OCI-LY7 (cell line): ENCODE measurements around the gene ELOVL7. TPM values are rescaled to one million over a fixed set of nuclear protein-coding genes. Genes with fewer than 3 reads are reported as not detected.

Experiments used
- BruUV-seq: library from RNA; stranded (reverse); fragments of 400-500 nt; replicated peaks from 2 replicates; lab custom pipeline; 2021; lab: Mats Ljungman, UMichigan
- CTCF ChIA-PET: fragments of 300-600 bp; sonication (Branson Sonifier 250); formaldehyde crosslinking; loops from one replicate; lab custom pipeline; 2022; ENCODE audit warnings: antibody characterized with exemption; ENCODE audit not compliant: unreplicated experiment; lab: Charles Lee
- POLR2A ChIA-PET: fragments of 300-600 bp; sonication (Branson Sonifier 250); formaldehyde crosslinking; loops from one replicate; lab custom pipeline; 2022; ENCODE audit warnings: antibody characterized with exemption; lab: Charles Lee
- DNase-seq: peaks from one replicate; pipeline ENCODE4 v3.0.0-alpha.2; 2015; ENCODE audit warnings: low spot score
- H2AFZ ChIP-seq: fragments of 200-600 bp; sonication (generic), shearing (Covaris generic); 2 replicates; pipeline ENCODE4 v1.6.1; 2014; ENCODE audit warnings: mild to moderate bottlenecking, antibody characterized with exemption, low read length, moderate library complexity
- H3K27ac ChIP-seq: fragments of 200-600 bp; sonication (generic); 2 replicates; pipeline ENCODE4 v1.5.1; 2014; ENCODE audit warnings: mixed run types, low read depth, mild to moderate bottlenecking, moderate library complexity, low read length, inconsistent platforms; ENCODE audit not compliant: poor library complexity, severe bottlenecking
- H3K36me3 ChIP-seq: fragments of 200-600 bp; sonication (generic); 2 replicates; pipeline ENCODE4 v1.6.1; 2014; ENCODE audit warnings: mild to moderate bottlenecking, antibody characterized with exemption, low read length, moderate library complexity, mixed read lengths; ENCODE audit not compliant: insufficient read depth
- H3K4me1 ChIP-seq: fragments of 200-600 bp; sonication (generic); 2 replicates; pipeline ENCODE4 v1.5.1; 2014; ENCODE audit warnings: mild to moderate bottlenecking, low read length; ENCODE audit not compliant: insufficient read depth, poor library complexity, severe bottlenecking
- H3K4me2 ChIP-seq: fragments of 200-600 bp; sonication (generic); 2 replicates; pipeline ENCODE4 v1.6.1; 2014; ENCODE audit warnings: mild to moderate bottlenecking, low read length
- H3K4me3 ChIP-seq: fragments of 200-600 bp; sonication (generic); 2 replicates; pipeline ENCODE4 v1.5.1; 2014; ENCODE audit warnings: mild to moderate bottlenecking, low read depth, low read length; ENCODE audit not compliant: poor library complexity, severe bottlenecking
- H3K79me2 ChIP-seq: fragments of 200-600 bp; sonication (generic); 2 replicates; pipeline ENCODE4 v1.6.1; 2016; ENCODE audit warnings: low read depth, mild to moderate bottlenecking, low read length, moderate library complexity, mixed read lengths; ENCODE audit not compliant: insufficient read depth
- H3K9me2 ChIP-seq: fragments of 200-600 bp; sonication (generic); 2 replicates; pipeline ENCODE4 v1.6.1; 2016; ENCODE audit warnings: mild to moderate bottlenecking, low read length, mixed read lengths; ENCODE audit not compliant: insufficient read depth
- H3K9me3 ChIP-seq: fragments of 200-600 bp; sonication (generic); 2 replicates; pipeline ENCODE4 v1.6.1; 2014; ENCODE audit warnings: mild to moderate bottlenecking, mixed run types, low read length, mixed read lengths
- H4K20me1 ChIP-seq: fragments of 200-600 bp; sonication (generic); 2 replicates; pipeline ENCODE4 v1.6.1; 2014; ENCODE audit warnings: mild to moderate bottlenecking, antibody characterized with exemption, low read length, moderate library complexity, mixed read lengths; ENCODE audit not compliant: insufficient read depth
- EZH2phosphoT487 ChIP-seq: fragments of 200-600 bp; sonication (generic); IDR thresholded peaks from 2 replicates; pipeline ENCODE4 v1.6.1; 2018; ENCODE audit warnings: low read depth, borderline replicate concordance, mild to moderate bottlenecking, mixed run types, antibody characterized with exemption, low read length, moderate library complexity, mixed read lengths
- intact Hi-C: fragments of 100-400 bp; cut with micrococcal nuclease; formaldehyde crosslinking; loops from one replicate; pipeline ENCODE4 v1.10.0; 2022; ENCODE audit not compliant: unreplicated experiment
- total RNA-seq, 2 experiments: library from RNA; depleted of rRNA in 1 of 2; stranded (reverse); fragments of >200 nt in 1 of 2; shearing (Covaris generic) in 1 of 2; gene quantifications; 2 replicates each; pipeline ENCODE4 v1.2.3, GENCODE V29; 2014 to 2022
- TF ChIP-seq, protein P1 (sequence below): fragments of 200-600 bp; sonication (generic); conservative IDR thresholded peaks from 2 replicates; pipeline ENCODE4 v1.5.1; 2014; ENCODE audit warnings: mild to moderate bottlenecking, antibody characterized with exemption, low read length, moderate library complexity, mixed read lengths

The ELOVL7 gene
- total RNA-seq, 2 experiments from 2014 or later: 0.03 TPM; not detected in 1

DNA sequence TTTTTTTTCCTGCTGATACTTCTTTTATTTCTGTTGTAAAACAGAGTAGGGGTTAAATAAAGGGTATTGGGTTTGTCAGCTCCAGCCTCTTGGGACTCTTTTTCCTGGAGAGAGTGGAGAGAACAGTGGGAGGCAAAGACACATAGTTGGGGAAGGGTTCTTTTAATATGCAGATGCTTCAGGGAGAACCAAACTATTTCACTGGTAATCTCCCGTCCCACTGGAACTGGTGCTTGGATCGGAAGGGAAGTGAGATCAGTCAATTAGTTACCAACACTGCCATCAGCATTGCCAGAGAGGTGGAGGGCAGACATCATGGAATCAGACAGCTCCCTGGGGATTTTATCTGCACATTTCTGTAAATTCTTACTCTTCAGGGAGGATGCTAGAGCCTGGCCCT, 47.6 kb upstream of the ELOVL7 start:
- POLR2A ChIA-PET: no interaction called here
- TF ChIP-seq EZH2phosphoT487: no peak
- TF ChIP-seq, protein P1, sequence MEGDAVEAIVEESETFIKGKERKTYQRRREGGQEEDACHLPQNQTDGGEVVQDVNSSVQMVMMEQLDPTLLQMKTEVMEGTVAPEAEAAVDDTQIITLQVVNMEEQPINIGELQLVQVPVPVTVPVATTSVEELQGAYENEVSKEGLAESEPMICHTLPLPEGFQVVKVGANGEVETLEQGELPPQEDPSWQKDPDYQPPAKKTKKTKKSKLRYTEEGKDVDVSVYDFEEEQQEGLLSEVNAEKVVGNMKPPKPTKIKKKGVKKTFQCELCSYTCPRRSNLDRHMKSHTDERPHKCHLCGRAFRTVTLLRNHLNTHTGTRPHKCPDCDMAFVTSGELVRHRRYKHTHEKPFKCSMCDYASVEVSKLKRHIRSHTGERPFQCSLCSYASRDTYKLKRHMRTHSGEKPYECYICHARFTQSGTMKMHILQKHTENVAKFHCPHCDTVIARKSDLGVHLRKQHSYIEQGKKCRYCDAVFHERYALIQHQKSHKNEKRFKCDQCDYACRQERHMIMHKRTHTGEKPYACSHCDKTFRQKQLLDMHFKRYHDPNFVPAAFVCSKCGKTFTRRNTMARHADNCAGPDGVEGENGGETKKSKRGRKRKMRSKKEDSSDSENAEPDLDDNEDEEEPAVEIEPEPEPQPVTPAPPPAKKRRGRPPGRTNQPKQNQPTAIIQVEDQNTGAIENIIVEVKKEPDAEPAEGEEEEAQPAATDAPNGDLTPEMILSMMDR: no peak
- CTCF ChIA-PET: no interaction called here
- BruUV-seq: no TSS peak
- DNase-seq: no peak
- no peaks in the 10 kb centered on the region for H3K9me2 ChIP-seq
- H3K27ac ChIP-seq: no peak overlapping the region
- H3K36me3 ChIP-seq: peaks cover 19% of the 10 kb centered on the region
- intact Hi-C loops: no loop called here
- H3K4me3 ChIP-seq: no peak overlapping the region
- no peaks in the 10 kb centered on the region for H3K4me1 ChIP-seq
- H3K79me2 ChIP-seq: no peaks in the 10 kb centered on the region
- no peak overlapping the region for H2AFZ ChIP-seq
- H4K20me1 ChIP-seq: no peaks in the 10 kb centered on the region
- no peak overlapping the region for H3K4me2 ChIP-seq
- no peaks in the 10 kb centered on the region for H3K9me3 ChIP-seq

DNA sequence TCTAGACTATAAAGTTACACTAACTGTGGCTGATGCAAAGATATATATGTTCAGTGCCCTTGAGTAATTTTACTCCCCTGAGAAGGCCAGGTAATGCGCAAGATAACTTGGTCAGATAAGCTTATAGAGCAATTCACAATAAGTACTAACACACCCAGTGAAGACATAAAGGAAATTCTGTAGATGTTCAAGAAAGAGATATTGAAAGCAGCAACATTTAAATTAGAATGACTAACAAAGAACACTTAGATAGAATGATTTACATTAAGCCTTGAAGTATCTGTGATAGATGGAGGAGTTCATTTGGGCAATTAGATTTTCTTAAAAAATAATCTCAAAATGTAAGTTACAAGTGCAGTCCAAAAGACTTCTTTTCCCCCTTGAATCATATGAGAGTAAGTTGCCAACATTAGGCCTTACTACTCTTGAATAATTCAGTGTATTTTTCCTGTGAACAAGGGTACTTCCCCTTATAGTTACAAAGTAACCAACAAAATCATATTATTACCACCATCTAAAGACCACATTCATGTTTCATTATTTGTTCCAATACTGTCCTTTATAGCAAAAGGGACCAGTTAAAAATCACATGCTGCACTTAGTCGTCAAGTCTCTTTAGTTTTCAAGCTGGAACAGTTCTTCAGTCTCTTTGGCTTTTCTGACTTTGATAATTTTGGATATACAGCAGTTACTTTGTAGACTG, 44.4 kb upstream of the ELOVL7 start:
- Histone ChIP-seq H3K4me1 (no peaks in the 10 kb centered on the region), H3K9me2 (no peaks in the 10 kb centered on the region), H3K79me2 (no peaks in the 10 kb centered on the region), H3K4me2 (no peak overlapping the region), H2AFZ (no peak overlapping the region), H4K20me1 (no peaks in the 10 kb centered on the region), H3K27ac (no peak overlapping the region), H3K36me3 (peaks cover 5% of the 10 kb centered on the region), H3K4me3 (no peak overlapping the region), H3K9me3 (no peaks in the 10 kb centered on the region)
- no TSS peak for BruUV-seq
- intact Hi-C loops: no loop called here
- POLR2A ChIA-PET: no interaction called here
- TF ChIP-seq, protein P1: no peak
- no peak for TF ChIP-seq EZH2phosphoT487
- DNase-seq: no peak
- CTCF ChIA-PET: no interaction called here

DNA sequence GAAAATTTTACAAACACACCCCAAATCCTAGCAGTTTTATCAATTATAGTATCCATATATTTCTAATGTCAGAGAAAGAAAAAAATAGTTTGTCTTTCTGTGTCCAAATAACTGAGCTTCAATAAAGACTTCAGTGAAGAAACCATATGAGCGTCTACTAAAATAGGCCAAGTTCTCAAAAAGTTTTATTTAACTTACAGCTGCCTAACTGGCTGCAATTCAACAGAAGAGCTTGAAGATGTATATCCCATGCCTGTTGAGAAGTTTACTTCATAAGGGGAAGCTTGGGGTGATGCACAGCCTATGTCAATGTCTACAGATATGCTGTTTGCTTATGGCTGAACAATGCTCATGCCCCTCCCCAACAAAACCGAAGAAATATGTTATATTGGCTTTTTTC, 43.7 kb upstream of the ELOVL7 start:
- DNase-seq: no peak
- CTCF ChIA-PET: no interaction called here
- H3K9me3 ChIP-seq: no peaks in the 10 kb centered on the region
- H4K20me1 ChIP-seq: no peaks in the 10 kb centered on the region
- no peaks in the 10 kb centered on the region for H3K36me3 ChIP-seq
- intact Hi-C loops: no loop called here
- H3K4me2 ChIP-seq: no peak overlapping the region
- H2AFZ ChIP-seq: no peak overlapping the region
- POLR2A ChIA-PET: no interaction called here
- no TSS peak for BruUV-seq
- H3K79me2 ChIP-seq: no peaks in the 10 kb centered on the region
- H3K4me1 ChIP-seq: no peaks in the 10 kb centered on the region
- no peak overlapping the region for H3K4me3 ChIP-seq
- no peak for TF ChIP-seq EZH2phosphoT487
- TF ChIP-seq, protein P1: no peak
- H3K9me2 ChIP-seq: no peaks in the 10 kb centered on the region
- H3K27ac ChIP-seq: no peak overlapping the region
